HCT116 (cell line): ENCODE measurements around the gene CSTF3. TPM values are rescaled to one million over a fixed set of nuclear protein-coding genes. Genes with fewer than 3 reads are reported as not detected.

ENCODE experiments used
- ATAC-seq: fragments of 200-7000 bp; cut with Tn5 transposase; 2 replicates; pipeline ENCODE4 v1.9.1; 2020; ENCODE audit warnings: mild to moderate bottlenecking, moderate library complexity
- BruUV-seq: library from RNA; stranded (reverse); fragments of 400-500 nt; replicated peaks from 2 replicates; lab custom pipeline; 2021; lab: Mats Ljungman, UMichigan
- CTCF ChIA-PET: fragments of 300-600 bp; sonication (Branson Sonifier 250); formaldehyde crosslinking; loops from one replicate; lab custom pipeline; 2021; ENCODE audit warnings: antibody characterized with exemption; lab: Charles Lee
- POLR2A ChIA-PET: fragments of 300-600, 350-600 bp; sonication (Branson Sonifier 250); formaldehyde crosslinking; loops from one replicate; lab custom pipeline; 2021; ENCODE audit warnings: antibody characterized with exemption; lab: Charles Lee
- RAD21 ChIA-PET, 2 experiments: fragments of 300-600 bp; sonication (Branson Sonifier 250); formaldehyde crosslinking; loops; one replicate each; lab custom pipeline; 2023; ENCODE audit warnings: low total read pairs in 2 of 2; ENCODE audit not compliant: uncharacterized antibody in 2 of 2, unreplicated experiment in 2 of 2, low non-redundant PET in 1 of 2; lab: Charles Lee
- DNase-seq: peaks from one replicate; pipeline ENCODE4 v3.0.0-alpha.2; 2010; ENCODE audit warnings: low read depth, low spot score
- H2AFZ ChIP-seq: fragments of 200-600 bp; shearing (Covaris generic), sonication (generic); 2 replicates; pipeline ENCODE4 v1.6.1; 2017; ENCODE audit warnings: low read depth, mixed run types, mixed read lengths, antibody characterized with exemption, low read length; ENCODE audit not compliant: poor library complexity, severe bottlenecking
- H3K27ac ChIP-seq: 2 replicates; pipeline ENCODE4 v1.5.1; 2012; ENCODE audit warnings: low read depth, low read length
- H3K27me3 ChIP-seq: fragments of 200-600 bp; sonication (generic); 2 replicates; pipeline ENCODE4 v1.6.1; 2016; ENCODE audit warnings: mixed run types, low read length, mixed read lengths; ENCODE audit not compliant: insufficient read depth
- H3K36me3 ChIP-seq, 2 experiments: fragments of 200-500 bp in 1 of 2; fragments of 200-600 bp in 1 of 2; sonication (Bioruptor generic) in 1 of 2; sonication (generic) in 1 of 2; 2 replicates each; pipeline versions ENCODE4 v1.5.1 to v1.6.1; 2014 to 2016; ENCODE audit warnings: low read length in 2 of 2, inconsistent platforms in 1 of 2, mixed read lengths in 1 of 2, mixed run types in 1 of 2; ENCODE audit not compliant: insufficient read depth in 2 of 2, control insufficient read depth in 1 of 2
- H3K4me1 ChIP-seq, 2 experiments: fragments of 200-600 bp in 1 of 2; sonication (generic) in 1 of 2; 2 replicates each; pipeline versions ENCODE4 v1.5.1 to v1.6.1; 2012 to 2017; ENCODE audit warnings: low read length in 2 of 2, inconsistent platforms in 1 of 2, mild to moderate bottlenecking in 1 of 2, mixed read lengths in 1 of 2, mixed run types in 1 of 2, moderate library complexity in 1 of 2; ENCODE audit not compliant: insufficient read depth in 2 of 2, control insufficient read depth in 1 of 2
- H3K4me2 ChIP-seq: fragments of 200-600 bp; sonication (generic); 2 replicates; pipeline ENCODE4 v1.6.1; 2017; ENCODE audit warnings: mixed run types, low read length, mixed read lengths
- H3K4me3 ChIP-seq, 2 experiments: fragments of 200-600 bp in 1 of 2; sonication (generic) in 1 of 2; replicated peaks in 1 of 2; 2 replicates each; pipeline ENCODE4 v1.5.1; 2011 to 2016; ENCODE audit warnings: low read length in 2 of 2, control low read depth in 1 of 2, low read depth in 1 of 2, mild to moderate bottlenecking in 1 of 2, mixed read lengths in 1 of 2, mixed run types in 1 of 2
- H3K79me2 ChIP-seq: fragments of 200-600 bp; sonication (generic); 2 replicates; pipeline ENCODE4 v1.6.1; 2017; ENCODE audit warnings: mild to moderate bottlenecking, mixed run types, low read length, moderate library complexity, mixed read lengths; ENCODE audit not compliant: insufficient read depth
- H3K9ac ChIP-seq: fragments of 200-600 bp; sonication (generic); 2 replicates; pipeline ENCODE4 v1.6.1; 2016; ENCODE audit warnings: low read length, mixed read lengths
- H3K9me2 ChIP-seq: fragments of 200-600 bp; sonication (generic), shearing (Covaris generic); 2 replicates; pipeline ENCODE4 v1.6.1; 2017; ENCODE audit warnings: mixed run types, mild to moderate bottlenecking, moderate library complexity; ENCODE audit not compliant: insufficient read depth
- H3K9me3 ChIP-seq, 2 experiments: fragments of 200-500 bp in 1 of 2; fragments of 200-600 bp in 1 of 2; sonication (Bioruptor generic) in 1 of 2; sonication (generic) in 1 of 2; 2 replicates each; pipeline ENCODE4 v1.6.1; 2014 to 2017; ENCODE audit warnings: low read length in 2 of 2, mixed read lengths in 2 of 2, inconsistent platforms in 1 of 2, low read depth in 1 of 2, mild to moderate bottlenecking in 1 of 2, mixed run types in 1 of 2, moderate library complexity in 1 of 2; ENCODE audit not compliant: control insufficient read depth in 1 of 2, insufficient read depth in 1 of 2
- H4K20me1 ChIP-seq: fragments of 200-600 bp; sonication (generic), shearing (Covaris generic); 2 replicates; pipeline ENCODE4 v1.6.1; 2017; ENCODE audit warnings: mixed run types, mild to moderate bottlenecking, moderate library complexity; ENCODE audit not compliant: insufficient read depth
- ATF3 ChIP-seq: IDR thresholded peaks from 2 replicates; pipeline ENCODE4 v1.6.1; 2012
- EZH2 ChIP-seq: fragments of 200-600 bp; sonication (generic); IDR thresholded peaks from 2 replicates; pipeline ENCODE4 v1.6.1; 2017; ENCODE audit warnings: antibody characterized with exemption, mixed run types
- EZH2phosphoT487 ChIP-seq: fragments of 200-600 bp; IDR thresholded peaks from 2 replicates; pipeline ENCODE4 v1.6.1; 2018; ENCODE audit warnings: antibody characterized with exemption, borderline replicate concordance
- RAD21 ChIP-seq: IDR thresholded peaks from 2 replicates; pipeline ENCODE4 v1.6.1; 2012; ENCODE audit warnings: low read depth, mild to moderate bottlenecking
- REST ChIP-seq: IDR thresholded peaks from 2 replicates; pipeline ENCODE4 v1.6.1; 2012; ENCODE audit warnings: low read depth
- SIN3A ChIP-seq: IDR thresholded peaks from 2 replicates; pipeline ENCODE4 v1.6.1; 2012; ENCODE audit warnings: low read depth
- SP1 ChIP-seq: IDR thresholded peaks from 2 replicates; pipeline ENCODE4 v1.6.1; 2012; ENCODE audit warnings: low read depth
- SRF ChIP-seq: IDR thresholded peaks from 2 replicates; pipeline ENCODE4 v1.6.1; 2012; ENCODE audit warnings: low read depth
- YY1 ChIP-seq: IDR thresholded peaks from 2 replicates; pipeline ENCODE4 v1.6.1; 2011; ENCODE audit warnings: low read length, low read depth, moderate library complexity, mild to moderate bottlenecking; ENCODE audit not compliant: insufficient replicate concordance; ENCODE audit errors: extremely low read depth
- ZNF274 ChIP-seq: fragments of 200-500 bp; sonication (Bioruptor generic); IDR thresholded peaks from 2 replicates; pipeline ENCODE4 v1.6.1; 2014; ENCODE audit warnings: mild to moderate bottlenecking, low read depth, low read length, inconsistent platforms
- intact Hi-C: fragments of 100-400 bp; cut with micrococcal nuclease; formaldehyde crosslinking; loops from 2 replicates; pipeline ENCODE4 v1.10.0; 2022
- total RNA-seq: library from RNA; stranded (reverse); gene quantifications from one replicate; pipeline ENCODE4 v1.2.1, GENCODE V29; 2021; ENCODE audit not compliant: unreplicated experiment

Gene CSTF3
- total RNA-seq, 1 experiment from 2014 or later = 39.3 TPM

DNA sequence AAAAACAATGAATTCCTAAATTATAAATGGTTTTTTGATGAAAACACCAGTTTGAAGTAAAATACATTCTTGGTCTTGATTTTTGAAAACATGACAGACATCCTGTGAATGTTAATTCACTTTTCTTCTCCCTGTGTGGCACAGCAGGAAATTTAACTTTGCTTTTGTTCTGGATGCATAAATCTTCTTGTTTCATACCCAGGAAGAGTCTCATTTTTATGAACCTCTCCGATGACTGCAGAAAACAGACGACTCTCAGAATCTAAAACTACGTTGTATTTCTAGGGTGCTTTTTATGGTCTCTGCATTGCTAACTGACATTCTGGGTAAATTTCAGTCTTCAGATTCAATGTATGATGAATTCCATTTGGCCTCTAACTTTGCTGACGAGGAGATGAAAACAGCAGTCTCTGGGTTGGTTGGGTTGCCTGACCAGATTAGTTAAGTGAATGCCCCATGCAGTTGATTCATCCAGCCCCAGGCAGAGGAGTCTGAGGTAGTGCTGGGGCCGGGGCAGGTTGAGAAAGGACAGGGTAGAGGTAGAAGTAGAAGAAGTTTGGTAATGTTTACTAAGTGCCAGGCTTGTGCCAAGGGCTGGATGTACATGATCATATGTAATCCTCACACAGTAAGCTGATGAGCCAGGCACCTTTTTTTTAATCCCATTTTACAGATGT, 101.8 kb downstream of the CSTF3 start:
- Histone ChIP-seq H3K9me3 (no peaks in the 10 kb centered on the region), H3K4me2 (no peak overlapping the region), H3K27me3 (no peaks in the 10 kb centered on the region), H3K36me3 (no peaks in the 10 kb centered on the region), H3K79me2 (no peaks in the 10 kb centered on the region), H3K9me2 (no peaks in the 10 kb centered on the region), H2AFZ (no peak overlapping the region), H3K4me3 (no peak overlapping the region), H3K27ac (no peak overlapping the region), H3K4me1 (peaks cover 20 to 32% of the 10 kb centered on the region in 2 experiments), H3K9ac (no peak overlapping the region), H4K20me1 (no peaks in the 10 kb centered on the region)
- ChIA-PET RAD21 (no interaction called here), POLR2A (interaction anchor here (2.1 kb wide), 1 partner anchor 20 kb away, joined by 5 read pairs; the partner anchor contains the start of gene TCP11L1), CTCF (interaction anchor here (1.8 kb wide), 1 partner anchor 10 kb away, joined by 6 read pairs; no protein-coding TSS in a partner anchor)
- BruUV-seq = no TSS peak
- no peak for TF ChIP-seq EZH2
- no peak for TF ChIP-seq ATF3
- TF ChIP-seq SP1 = no peak
- no peak for TF ChIP-seq RAD21
- no peak for TF ChIP-seq SRF
- intact Hi-C loops = loop anchor here (5.0 to 10.0 kb wide), 3 partner anchors 82 to 345 kb away; no protein-coding TSS in a partner anchor
- DNase-seq (no peak), ATAC-seq (no peak)

DNA sequence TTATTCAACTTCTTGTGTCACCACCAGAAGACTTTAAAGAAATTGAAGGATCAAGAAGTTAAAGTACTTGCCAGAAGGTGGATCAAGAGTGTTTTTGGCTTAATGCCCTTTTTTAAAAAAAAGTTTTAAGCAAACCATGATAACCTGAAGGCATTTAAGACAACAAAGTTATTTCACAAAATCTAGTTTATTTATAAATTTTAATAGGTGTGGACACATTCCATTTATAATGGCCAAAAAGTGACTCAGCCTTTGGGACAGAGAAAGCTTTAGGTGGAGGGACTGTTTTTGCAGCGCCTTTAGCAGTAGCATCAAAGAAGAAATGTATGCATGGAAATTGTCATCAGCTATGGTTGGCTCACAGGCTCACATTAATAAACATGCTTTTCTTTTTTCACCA, 104.0 kb downstream of the CSTF3 start:
- H3K4me2 ChIP-seq = no peak overlapping the region
- H3K4me1 ChIP-seq = peaks cover 17 to 28% of the 10 kb centered on the region in 2 experiments
- intact Hi-C loops = no loop called here
- H3K9me3 ChIP-seq = no peaks in the 10 kb centered on the region
- ATAC-seq (no peak), DNase-seq (no peak)
- no peak overlapping the region for H3K27ac ChIP-seq
- H3K4me3 ChIP-seq = no peak overlapping the region
- POLR2A ChIA-PET = no interaction called here
- H3K36me3 ChIP-seq = no peaks in the 10 kb centered on the region
- RAD21 ChIA-PET = no interaction called here
- CTCF ChIA-PET = interaction anchor here (1.3 kb wide), 1 partner anchor 8 kb away, joined by 4 read pairs; no protein-coding TSS in a partner anchor
- H3K9me2 ChIP-seq = no peaks in the 10 kb centered on the region
- H3K27me3 ChIP-seq = no peaks in the 10 kb centered on the region
- H4K20me1 ChIP-seq = no peaks in the 10 kb centered on the region
- BruUV-seq = no TSS peak
- TF ChIP-seq YY1 (no peak), EZH2phosphoT487 (no peak), SIN3A (no peak), ZNF274 (no peak), RAD21 (no peak), REST (no peak)
- no peak overlapping the region for H2AFZ ChIP-seq
- H3K9ac ChIP-seq = no peak overlapping the region
- no peaks in the 10 kb centered on the region for H3K79me2 ChIP-seq
